Measurements from ENCODE around the gene FBXO10. TPM values are rescaled to one million over a fixed set of nuclear protein-coding genes. Genes with fewer than 3 reads are reported as not detected.

Gene FBXO10
- total RNA-seq, 4 donors from 2014 or later: 49.8 to 62.2 (median 53.5) TPM

GRCh38 chr9:37504605-37505004 lies 71.6 kb downstream of the FBXO10 start:
- Histone ChIP-seq H3K36me3 (peaks cover 7 to 65% of the 10 kb centered on the region in 2 donors), H3K9me3 (no peaks in the 10 kb centered on the region), H3K4me1 (no peaks in the 10 kb centered on the region), H3K27me3 (no peaks in the 10 kb centered on the region), H3K27ac (no peak overlapping the region), H3K4me3 (no peak overlapping the region)
- TF ChIP-seq CTCF (IDR thresholded peaks at IDR 0.05 in 4 of 5, conservative IDR thresholded peaks at IDR 0.05 in 1 of 5) (no peak), POLR2A (IDR thresholded peaks at IDR 0.05) (no peak)
- intact Hi-C loops (cut with DNase I; ENCODE audit: low total_unique reads) (no loop called here), in situ Hi-C loops (cut with MboI; ENCODE audit: low sequenced_read_pairs in 4 of 4) (no loop called here)
- no peak for ATAC-seq
- DNase-seq: no peak

- Histone ChIP-seq H3K27ac (no peak overlapping the region), H3K4me3 (no peak overlapping the region), H3K9me3 (no peaks in the 10 kb centered on the region), H3K4me1 (no peaks in the 10 kb centered on the region), H3K27me3 (no peaks in the 10 kb centered on the region), H3K36me3 (peaks cover 10 to 72% of the 10 kb centered on the region in 2 donors)
- DNase-seq: no peak
- intact Hi-C loops (cut with DNase I; ENCODE audit: low total_unique reads) (no loop called here), in situ Hi-C loops (cut with MboI; ENCODE audit: low sequenced_read_pairs in 4 of 4) (no loop called here)
- no peak for ATAC-seq
- TF ChIP-seq POLR2A (IDR thresholded peaks at IDR 0.05) (no peak), CTCF (IDR thresholded peaks at IDR 0.05 in 4 of 5, conservative IDR thresholded peaks at IDR 0.05 in 1 of 5) (no peak)
Measured at GRCh38 chr9:37503736-37504135, 72.4 kb downstream of the FBXO10 start.

GRCh38 chr9:37501957-37502596 lies 74.1 kb downstream of the FBXO10 start:
- Histone ChIP-seq H3K27me3 (no peaks in the 10 kb centered on the region), H3K27ac (no peak overlapping the region), H3K4me3 (no peak overlapping the region), H3K4me1 (no peaks in the 10 kb centered on the region), H3K36me3 (peaks cover 15 to 72% of the 10 kb centered on the region in 2 donors), H3K9me3 (no peaks in the 10 kb centered on the region)
- in situ Hi-C loops (cut with MboI; ENCODE audit: low sequenced_read_pairs in 4 of 4) (no loop called here), intact Hi-C loops (cut with DNase I; ENCODE audit: low total_unique reads) (no loop called here)
- DNase-seq (no peak), ATAC-seq (no peak)
- TF ChIP-seq POLR2A (IDR thresholded peaks at IDR 0.05): no peak
- TF ChIP-seq CTCF (IDR thresholded peaks at IDR 0.05 in 4 of 5, conservative IDR thresholded peaks at IDR 0.05 in 1 of 5): no peak

- H3K36me3 ChIP-seq: peaks cover 15 to 91% of the 10 kb centered on the region in 2 donors
- no peaks in the 10 kb centered on the region for H3K9me3 ChIP-seq
- no peak overlapping the region for H3K27ac ChIP-seq
- DNase-seq (no peak), ATAC-seq (no peak)
- intact Hi-C loops (cut with DNase I; ENCODE audit: low total_unique reads) (no loop called here), in situ Hi-C loops (cut with MboI; ENCODE audit: low sequenced_read_pairs in 4 of 4) (no loop called here)
- TF ChIP-seq POLR2A (IDR thresholded peaks at IDR 0.05): no peak
- no peak for TF ChIP-seq CTCF (IDR thresholded peaks at IDR 0.05 in 4 of 5, conservative IDR thresholded peaks at IDR 0.05 in 1 of 5)
- H3K27me3 ChIP-seq: no peaks in the 10 kb centered on the region
- no peak overlapping the region for H3K4me3 ChIP-seq
- no peaks in the 10 kb centered on the region for H3K4me1 ChIP-seq
Measured at GRCh38 chr9:37499297-37499696, 76.9 kb downstream of the FBXO10 start.

- Histone ChIP-seq H3K9me3 (no peaks in the 10 kb centered on the region), H3K4me3 (no peak overlapping the region), H3K27ac (no peak overlapping the region), H3K27me3 (no peaks in the 10 kb centered on the region), H3K4me1 (no peaks in the 10 kb centered on the region), H3K36me3 (peaks cover 14 to 91% of the 10 kb centered on the region in 2 donors)
- ATAC-seq (no peak), DNase-seq (no peak)
- in situ Hi-C loops (cut with MboI; ENCODE audit: low sequenced_read_pairs in 4 of 4) (no loop called here), intact Hi-C loops (cut with DNase I; ENCODE audit: low total_unique reads) (no loop called here)
- TF ChIP-seq POLR2A (IDR thresholded peaks at IDR 0.05) (no peak), CTCF (IDR thresholded peaks at IDR 0.05 in 4 of 5, conservative IDR thresholded peaks at IDR 0.05 in 1 of 5) (no peak)
Measured at GRCh38 chr9:37498457-37498856, 77.7 kb downstream of the FBXO10 start.

Measured in gastrocnemius medialis (tissue), 4 donors.